Prostate gland (tissue), 2 donors: ENCODE data around the gene GHSR.

Source experiments
- CTCF ChIP-seq, 4 experiments: fragments of 200-600 bp in 2 of 4; fragments of 450-650 bp in 2 of 4; sonication (generic) in 2 of 4; IDR thresholded peaks; 1 replicate in 3 of 4; 2 replicates in 1 of 4; pipeline ENCODE4 v1.5.1; 2016 to 2019; ENCODE audit warnings: antibody characterized with exemption in 4 of 4, mild to moderate bottlenecking in 2 of 4, moderate library complexity in 2 of 4
- POLR2A ChIP-seq: fragments of 450-650 bp; IDR thresholded peaks from one replicate; pipeline ENCODE4 v1.6.1; 2016; ENCODE audit warnings: antibody characterized with exemption, mild to moderate bottlenecking

- TF ChIP-seq CTCF (IDR thresholded peaks at IDR 0.05) (no peak), POLR2A (no peak)
Observed at GRCh38 chr3:172442606-172443005, 5.7 kb downstream of the GHSR start.
